Stomach (tissue), 4 donors: ENCODE measurements around the gene GLCE.

Source experiments
- POLR2A ChIP-seq, 4 donors: fragments of 450-650 bp; IDR thresholded peaks; one replicate each; pipeline ENCODE4 v1.6.1; 2016; ENCODE audit warnings: antibody characterized with exemption in 4 of 4, control low read depth in 2 of 4, mild to moderate bottlenecking in 1 of 4, moderate library complexity in 1 of 4
- POLR2AphosphoS5 ChIP-seq, 3 donors: sonication (generic); formaldehyde crosslinking; IDR thresholded peaks; one replicate each; pipeline ENCODE4 v1.6.1; 2016; ENCODE audit warnings: antibody characterized with exemption in 3 of 3
- TF ChIP-seq, protein P1 (sequence below), 7 experiments: fragments of 450-650 bp in 4 of 7; fragments of 200-600 bp in 3 of 7; sonication (generic) in 3 of 7; IDR thresholded peaks; one replicate each; pipeline ENCODE4 v1.5.1; 2016 to 2019; ENCODE audit warnings: antibody characterized with exemption in 7 of 7, control low read depth in 2 of 7, mild to moderate bottlenecking in 1 of 7

DNA sequence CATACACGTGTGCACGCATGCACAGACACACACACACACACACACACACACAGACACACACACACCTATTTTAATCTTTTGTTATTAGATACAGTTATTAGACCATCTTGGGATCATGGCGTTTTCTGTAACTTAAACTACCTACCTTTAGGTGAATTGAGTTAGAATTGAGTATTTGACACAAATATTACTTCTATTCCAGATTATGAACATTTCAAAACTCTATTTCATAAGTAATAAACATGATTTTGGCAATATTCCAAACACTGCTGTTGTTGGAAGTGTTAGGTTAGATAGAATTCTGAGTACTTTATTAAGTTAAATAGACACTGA lies 65.6 kb downstream of the GLCE start:
- TF ChIP-seq POLR2A (IDR thresholded peaks at IDR 0.05) (no peak), POLR2AphosphoS5 (IDR thresholded peaks at IDR 0.05) (no peak)
- TF ChIP-seq, protein P1, sequence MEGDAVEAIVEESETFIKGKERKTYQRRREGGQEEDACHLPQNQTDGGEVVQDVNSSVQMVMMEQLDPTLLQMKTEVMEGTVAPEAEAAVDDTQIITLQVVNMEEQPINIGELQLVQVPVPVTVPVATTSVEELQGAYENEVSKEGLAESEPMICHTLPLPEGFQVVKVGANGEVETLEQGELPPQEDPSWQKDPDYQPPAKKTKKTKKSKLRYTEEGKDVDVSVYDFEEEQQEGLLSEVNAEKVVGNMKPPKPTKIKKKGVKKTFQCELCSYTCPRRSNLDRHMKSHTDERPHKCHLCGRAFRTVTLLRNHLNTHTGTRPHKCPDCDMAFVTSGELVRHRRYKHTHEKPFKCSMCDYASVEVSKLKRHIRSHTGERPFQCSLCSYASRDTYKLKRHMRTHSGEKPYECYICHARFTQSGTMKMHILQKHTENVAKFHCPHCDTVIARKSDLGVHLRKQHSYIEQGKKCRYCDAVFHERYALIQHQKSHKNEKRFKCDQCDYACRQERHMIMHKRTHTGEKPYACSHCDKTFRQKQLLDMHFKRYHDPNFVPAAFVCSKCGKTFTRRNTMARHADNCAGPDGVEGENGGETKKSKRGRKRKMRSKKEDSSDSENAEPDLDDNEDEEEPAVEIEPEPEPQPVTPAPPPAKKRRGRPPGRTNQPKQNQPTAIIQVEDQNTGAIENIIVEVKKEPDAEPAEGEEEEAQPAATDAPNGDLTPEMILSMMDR (IDR thresholded peaks at IDR 0.05): no peak
